WTC11 (cell line): Measurements from ENCODE around the gene C14orf132.

Source experiments
- ATF2 ChIP-seq: sonication (generic); formaldehyde crosslinking; IDR thresholded peaks from 2 replicates; pipeline ENCODE4 v1.8.1; 2022; ENCODE audit warnings: low read depth, missing genetic modification reagents, borderline replicate concordance
- FOXJ3 ChIP-seq: sonication (generic); formaldehyde crosslinking; IDR thresholded peaks from 2 replicates; pipeline ENCODE4 v1.9.0; 2021; ENCODE audit warnings: missing genetic modification reagents, mild to moderate bottlenecking, borderline replicate concordance
- JUN ChIP-seq: sonication (generic); formaldehyde crosslinking; IDR thresholded peaks from 2 replicates; pipeline ENCODE4 v1.8.0; 2023; ENCODE audit warnings: mild to moderate bottlenecking, missing genetic modification reagents
- MAX ChIP-seq: sonication (generic); formaldehyde crosslinking; IDR thresholded peaks from 2 replicates; pipeline ENCODE4 v1.8.0; 2022; ENCODE audit warnings: mild to moderate bottlenecking, missing genetic modification reagents
- PREB ChIP-seq: sonication (generic); formaldehyde crosslinking; IDR thresholded peaks from 2 replicates; pipeline ENCODE4 v1.8.1; 2022; ENCODE audit warnings: mild to moderate bottlenecking, missing genetic modification reagents, moderate library complexity, borderline replicate concordance
- RELA ChIP-seq: sonication (generic); formaldehyde crosslinking; IDR thresholded peaks from 2 replicates; pipeline ENCODE4 v1.8.1; 2022; ENCODE audit warnings: missing genetic modification reagents, mild to moderate bottlenecking, borderline replicate concordance
- SP1 ChIP-seq: sonication (generic); formaldehyde crosslinking; conservative IDR thresholded peaks from 2 replicates; pipeline ENCODE4 v1.8.1; 2022; ENCODE audit warnings: missing genetic modification reagents
- TF ChIP-seq, protein P1 (sequence below): fragments of 200-600 bp; IDR thresholded peaks from 2 replicates; pipeline ENCODE4 v1.8.0; 2022; ENCODE audit warnings: antibody characterized with exemption

GRCh38 chr14:96055753-96056508 lies 16.8 kb downstream of the C14orf132 start:
- TF ChIP-seq RELA (CRISPR knock-in tag) (no peak), JUN (CRISPR knock-in tag) (no peak), PREB (CRISPR knock-in tag) (no peak), ATF2 (CRISPR knock-in tag) (no peak), FOXJ3 (no peak), MAX (CRISPR knock-in tag) (no peak), SP1 (CRISPR knock-in tag) (no peak)
- TF ChIP-seq, protein P1, sequence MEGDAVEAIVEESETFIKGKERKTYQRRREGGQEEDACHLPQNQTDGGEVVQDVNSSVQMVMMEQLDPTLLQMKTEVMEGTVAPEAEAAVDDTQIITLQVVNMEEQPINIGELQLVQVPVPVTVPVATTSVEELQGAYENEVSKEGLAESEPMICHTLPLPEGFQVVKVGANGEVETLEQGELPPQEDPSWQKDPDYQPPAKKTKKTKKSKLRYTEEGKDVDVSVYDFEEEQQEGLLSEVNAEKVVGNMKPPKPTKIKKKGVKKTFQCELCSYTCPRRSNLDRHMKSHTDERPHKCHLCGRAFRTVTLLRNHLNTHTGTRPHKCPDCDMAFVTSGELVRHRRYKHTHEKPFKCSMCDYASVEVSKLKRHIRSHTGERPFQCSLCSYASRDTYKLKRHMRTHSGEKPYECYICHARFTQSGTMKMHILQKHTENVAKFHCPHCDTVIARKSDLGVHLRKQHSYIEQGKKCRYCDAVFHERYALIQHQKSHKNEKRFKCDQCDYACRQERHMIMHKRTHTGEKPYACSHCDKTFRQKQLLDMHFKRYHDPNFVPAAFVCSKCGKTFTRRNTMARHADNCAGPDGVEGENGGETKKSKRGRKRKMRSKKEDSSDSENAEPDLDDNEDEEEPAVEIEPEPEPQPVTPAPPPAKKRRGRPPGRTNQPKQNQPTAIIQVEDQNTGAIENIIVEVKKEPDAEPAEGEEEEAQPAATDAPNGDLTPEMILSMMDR: no peak
